MM.1S (cell line): ENCODE results near the gene LILRB5.

Experiments
- DNase-seq: peaks from one replicate; pipeline ENCODE4 v3.0.0-alpha.2; 2015
- H2AFZ ChIP-seq: fragments of 300-600 bp; sonication (generic); 2 replicates; pipeline ENCODE4 v1.6.0; 2016; ENCODE audit warnings: antibody characterized with exemption, low read length
- H3F3A ChIP-seq: fragments of 300-600 bp; sonication (generic); 2 replicates; pipeline ENCODE4 v1.6.1; 2016; ENCODE audit warnings: mild to moderate bottlenecking, antibody characterized with exemption, low read length, moderate library complexity, mixed read lengths; ENCODE audit not compliant: insufficient read depth
- H3K27ac ChIP-seq: fragments of 300-600 bp; sonication (generic); 2 replicates; pipeline ENCODE4 v1.5.1; 2016; ENCODE audit warnings: mild to moderate bottlenecking, low read length
- H3K27me3 ChIP-seq: fragments of 300-600 bp; sonication (generic); replicated peaks from 2 replicates; pipeline ENCODE4 v1.6.0; 2016; ENCODE audit warnings: low read length; ENCODE audit not compliant: insufficient read depth
- H3K36me3 ChIP-seq: fragments of 300-600 bp; sonication (generic); replicated peaks from 2 replicates; pipeline ENCODE4 v1.6.1; 2016; ENCODE audit warnings: mild to moderate bottlenecking, low read length, mixed read lengths; ENCODE audit not compliant: insufficient read depth
- H3K4me1 ChIP-seq: fragments of 300-600 bp; sonication (generic); 2 replicates; pipeline ENCODE4 v1.6.1; 2016; ENCODE audit warnings: low read length, mixed read lengths
- H3K4me2 ChIP-seq: fragments of 300-600 bp; sonication (generic); 2 replicates; pipeline ENCODE4 v1.6.0; 2016; ENCODE audit warnings: low read depth, low read length
- H3K4me3 ChIP-seq: fragments of 300-600 bp; sonication (generic); 2 replicates; pipeline ENCODE4 v1.5.1; 2016; ENCODE audit warnings: low read length, mixed read lengths
- H3K79me2 ChIP-seq: fragments of 300-600 bp; sonication (generic); 2 replicates; pipeline ENCODE4 v1.6.1; 2016; ENCODE audit warnings: mixed run types, low read length, mixed read lengths
- H3K9ac ChIP-seq: fragments of 300-600 bp; sonication (generic); 2 replicates; pipeline ENCODE4 v1.6.1; 2016; ENCODE audit warnings: low read length, mixed read lengths
- H3K9me2 ChIP-seq: fragments of 300-600 bp; sonication (generic); replicated peaks from 2 replicates; pipeline ENCODE4 v1.6.1; 2016; ENCODE audit warnings: mild to moderate bottlenecking, low read length, mixed read lengths; ENCODE audit not compliant: insufficient read depth
- H3K9me3 ChIP-seq: fragments of 300-600 bp; sonication (generic); replicated peaks from 2 replicates; pipeline ENCODE4 v1.6.1; 2016; ENCODE audit warnings: mild to moderate bottlenecking, low read length, mixed read lengths; ENCODE audit not compliant: insufficient read depth
- H4K20me1 ChIP-seq: fragments of 300-600 bp; sonication (generic); 2 replicates; pipeline ENCODE4 v1.6.1; 2016; ENCODE audit warnings: mild to moderate bottlenecking, low read length, moderate library complexity, mixed read lengths; ENCODE audit not compliant: insufficient read depth
- CTCF ChIP-seq: fragments of 300-600 bp; sonication (generic); IDR thresholded peaks from 2 replicates; pipeline ENCODE4 v1.5.1; 2016; ENCODE audit warnings: antibody characterized with exemption, low read length, mixed read lengths
- EZH2 ChIP-seq: fragments of 300-600 bp; sonication (generic); optimal IDR thresholded peaks from 2 replicates; pipeline ENCODE3; 2017; ENCODE audit warnings: low read depth, mild to moderate bottlenecking, antibody characterized with exemption, low read length, mixed read lengths
- EZH2phosphoT487 ChIP-seq: fragments of 300-600 bp; sonication (generic); IDR thresholded peaks from 2 replicates; pipeline ENCODE4 v1.6.1; 2018; ENCODE audit warnings: antibody characterized with exemption, low read length

LILRB5 gene

GRCh38 chr19:54252243-54252642 is 4.8 kb downstream of the LILRB5 start:
- no peak overlapping the region for H3K9ac ChIP-seq
- TF ChIP-seq EZH2phosphoT487 (no peak), CTCF (no peak)
- peaks cover 13% of the 10 kb centered on the region for H3K4me1 ChIP-seq
- H3K27ac ChIP-seq = no peak overlapping the region
- H3K4me3 ChIP-seq = no peak overlapping the region
- no peaks in the 10 kb centered on the region for H3K79me2 ChIP-seq
- H3F3A ChIP-seq = peaks cover 13% of the 10 kb centered on the region
- no peak overlapping the region for H3K4me2 ChIP-seq
- H4K20me1 ChIP-seq = no peaks in the 10 kb centered on the region
- H2AFZ ChIP-seq = no peak overlapping the region
- no peak for DNase-seq
- no peaks in the 10 kb centered on the region for H3K36me3 ChIP-seq
- no peaks in the 10 kb centered on the region for H3K9me3 ChIP-seq
- H3K27me3 ChIP-seq = peaks cover 64% of the 10 kb centered on the region
- H3K9me2 ChIP-seq = no peaks in the 10 kb centered on the region

GRCh38 chr19:54248016-54248601 is 9.0 kb downstream of the LILRB5 start:
- Histone ChIP-seq H3K9me2 (no peaks in the 10 kb centered on the region), H3K27me3 (peaks cover 24% of the 10 kb centered on the region), H3K27ac (peak overlapping the region; percentile 57; the same call in 1 of the 2 replicates), H3F3A (peaks cover 16% of the 10 kb centered on the region), H3K4me2 (peak overlapping the region; percentile 65), H3K4me1 (peaks cover 16% of the 10 kb centered on the region), H2AFZ (no peak overlapping the region), H3K79me2 (no peaks in the 10 kb centered on the region), H3K36me3 (no peaks in the 10 kb centered on the region), H3K9ac (no peak overlapping the region), H4K20me1 (no peaks in the 10 kb centered on the region), H3K4me3 (peak overlapping the region; percentile 28), H3K9me3 (no peaks in the 10 kb centered on the region)
- peak; percentile 69 for DNase-seq
- TF ChIP-seq EZH2phosphoT487 (no peak), EZH2 (no peak), CTCF (no peak)

GRCh38 chr19:54247106-54247930 is 9.8 kb downstream of the LILRB5 start:
- H4K20me1 ChIP-seq = no peaks in the 10 kb centered on the region
- peaks cover 16% of the 10 kb centered on the region for H3K27me3 ChIP-seq
- no peaks in the 10 kb centered on the region for H3K9me2 ChIP-seq
- peaks cover 16% of the 10 kb centered on the region for H3K4me1 ChIP-seq
- H2AFZ ChIP-seq = 0 out of 2 replicates have a peak overlapping the region, but pooled peaks have one; percentile 22
- peak overlapping the region; percentile 26 for H3K9ac ChIP-seq
- H3K27ac ChIP-seq = peak overlapping the region; percentile 57; the same call in 1 of the 2 replicates
- no peak for TF ChIP-seq EZH2
- no peak for TF ChIP-seq EZH2phosphoT487
- TF ChIP-seq CTCF = no peak
- H3K4me3 ChIP-seq = peak overlapping the region; percentile 28
- no peaks in the 10 kb centered on the region for H3K9me3 ChIP-seq
- no peak for DNase-seq
- no peaks in the 10 kb centered on the region for H3K79me2 ChIP-seq
- H3K4me2 ChIP-seq = peak overlapping the region; percentile 65
- no peaks in the 10 kb centered on the region for H3K36me3 ChIP-seq
- H3F3A ChIP-seq = peaks cover 16% of the 10 kb centered on the region
